Measurements from ENCODE around the gene MYOD1. TPM values are rescaled to one million over a fixed set of nuclear protein-coding genes. Genes with fewer than 3 reads are reported as not detected.

The MYOD1 gene
- total RNA-seq, 1 donor from 2014 or later = not detected

DNA sequence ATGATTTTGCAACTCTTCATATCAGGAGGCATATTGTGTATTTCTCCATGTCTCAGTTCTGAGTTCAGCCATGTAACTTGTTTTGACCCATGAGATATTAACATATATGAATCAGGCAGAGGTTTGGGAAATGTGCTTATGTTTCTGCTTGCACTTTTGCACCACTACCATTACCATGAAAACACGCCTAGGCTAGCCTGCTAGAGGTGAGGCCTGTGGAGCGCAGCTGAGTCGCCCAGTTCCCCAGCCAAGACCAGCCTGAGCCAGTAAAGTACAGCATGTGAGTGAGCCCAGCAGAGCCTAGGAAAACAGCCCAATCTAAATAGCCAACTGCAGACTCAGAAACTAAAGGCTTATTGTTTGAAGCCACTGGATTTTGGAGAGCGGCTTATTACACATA, 18.4 kb upstream of the MYOD1 start:
- TF ChIP-seq, protein P1, sequence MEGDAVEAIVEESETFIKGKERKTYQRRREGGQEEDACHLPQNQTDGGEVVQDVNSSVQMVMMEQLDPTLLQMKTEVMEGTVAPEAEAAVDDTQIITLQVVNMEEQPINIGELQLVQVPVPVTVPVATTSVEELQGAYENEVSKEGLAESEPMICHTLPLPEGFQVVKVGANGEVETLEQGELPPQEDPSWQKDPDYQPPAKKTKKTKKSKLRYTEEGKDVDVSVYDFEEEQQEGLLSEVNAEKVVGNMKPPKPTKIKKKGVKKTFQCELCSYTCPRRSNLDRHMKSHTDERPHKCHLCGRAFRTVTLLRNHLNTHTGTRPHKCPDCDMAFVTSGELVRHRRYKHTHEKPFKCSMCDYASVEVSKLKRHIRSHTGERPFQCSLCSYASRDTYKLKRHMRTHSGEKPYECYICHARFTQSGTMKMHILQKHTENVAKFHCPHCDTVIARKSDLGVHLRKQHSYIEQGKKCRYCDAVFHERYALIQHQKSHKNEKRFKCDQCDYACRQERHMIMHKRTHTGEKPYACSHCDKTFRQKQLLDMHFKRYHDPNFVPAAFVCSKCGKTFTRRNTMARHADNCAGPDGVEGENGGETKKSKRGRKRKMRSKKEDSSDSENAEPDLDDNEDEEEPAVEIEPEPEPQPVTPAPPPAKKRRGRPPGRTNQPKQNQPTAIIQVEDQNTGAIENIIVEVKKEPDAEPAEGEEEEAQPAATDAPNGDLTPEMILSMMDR (IDR thresholded peaks at IDR 0.05; ENCODE audit: unreplicated experiment) = no peak
- H3K4me3 Mint-ChIP-seq (ENCODE audit: unreplicated experiment) = no peak overlapping the region
- no peak for DNase-seq (ENCODE audit: low spot score)
- no peaks in the 10 kb centered on the region for H3K36me3 Mint-ChIP-seq (ENCODE audit: low read depth, unreplicated experiment)
- H3K27me3 Mint-ChIP-seq (ENCODE audit: unreplicated experiment) = peaks cover 14% of the 10 kb centered on the region
- H3K4me1 Mint-ChIP-seq (ENCODE audit: unreplicated experiment) = no peaks in the 10 kb centered on the region
- H3K27ac Mint-ChIP-seq (ENCODE audit: unreplicated experiment) = no peak overlapping the region
- H3K9me3 Mint-ChIP-seq (ENCODE audit: unreplicated experiment) = no peaks in the 10 kb centered on the region

GRCh38 chr11:17702876-17703275, 16.5 kb upstream of the MYOD1 start:
- Mint-ChIP-seq H3K4me1 (ENCODE audit: unreplicated experiment) (no peaks in the 10 kb centered on the region), H3K9me3 (ENCODE audit: unreplicated experiment) (no peaks in the 10 kb centered on the region), H3K27ac (ENCODE audit: unreplicated experiment) (no peak overlapping the region), H3K4me3 (ENCODE audit: unreplicated experiment) (no peak overlapping the region), H3K27me3 (ENCODE audit: unreplicated experiment) (no peaks in the 10 kb centered on the region), H3K36me3 (ENCODE audit: low read depth, unreplicated experiment) (no peaks in the 10 kb centered on the region)
- no peak for DNase-seq (ENCODE audit: low spot score)
- TF ChIP-seq, protein P1 (IDR thresholded peaks at IDR 0.05; ENCODE audit: unreplicated experiment) = no peak

GRCh38 chr11:17703951-17704350, 15.4 kb upstream of the MYOD1 start:
- no peak for DNase-seq (ENCODE audit: low spot score)
- H3K27ac Mint-ChIP-seq (ENCODE audit: unreplicated experiment) = no peak overlapping the region
- H3K27me3 Mint-ChIP-seq (ENCODE audit: unreplicated experiment) = no peaks in the 10 kb centered on the region
- no peaks in the 10 kb centered on the region for H3K4me1 Mint-ChIP-seq (ENCODE audit: unreplicated experiment)
- no peak overlapping the region for H3K4me3 Mint-ChIP-seq (ENCODE audit: unreplicated experiment)
- H3K36me3 Mint-ChIP-seq (ENCODE audit: low read depth, unreplicated experiment) = no peaks in the 10 kb centered on the region
- TF ChIP-seq, protein P1 (IDR thresholded peaks at IDR 0.05; ENCODE audit: unreplicated experiment) = no peak
- no peaks in the 10 kb centered on the region for H3K9me3 Mint-ChIP-seq (ENCODE audit: unreplicated experiment)

GRCh38 chr11:17707830-17708229, 11.5 kb upstream of the MYOD1 start:
- no peaks in the 10 kb centered on the region for H3K4me1 Mint-ChIP-seq (ENCODE audit: unreplicated experiment)
- H3K9me3 Mint-ChIP-seq (ENCODE audit: unreplicated experiment) = no peaks in the 10 kb centered on the region

DNA sequence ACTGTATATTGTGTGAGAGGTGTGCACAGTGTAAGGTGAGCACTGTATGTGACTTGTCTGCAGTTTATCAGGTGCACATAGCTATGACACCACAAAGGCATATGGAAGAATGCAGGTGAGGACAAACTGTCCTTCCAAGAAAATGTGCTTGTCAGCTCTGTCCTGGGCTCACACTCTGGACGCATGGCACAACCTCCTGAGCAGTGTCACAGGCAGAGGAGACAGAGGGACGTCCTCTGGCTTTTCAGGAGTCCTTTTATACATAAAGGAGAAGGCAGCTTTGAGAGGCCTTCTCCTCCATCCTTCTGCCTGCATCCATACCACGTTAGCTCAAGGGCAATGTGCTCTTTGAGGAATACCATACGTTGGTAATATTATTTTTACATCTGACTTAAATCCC, 7.5 kb upstream of the MYOD1 start:
- H3K4me1 Mint-ChIP-seq (ENCODE audit: unreplicated experiment) = no peaks in the 10 kb centered on the region
- no peak for DNase-seq (ENCODE audit: low spot score)
- TF ChIP-seq, protein P1 (IDR thresholded peaks at IDR 0.05; ENCODE audit: unreplicated experiment) = no peak
- peaks cover 2% of the 10 kb centered on the region for H3K27me3 Mint-ChIP-seq (ENCODE audit: unreplicated experiment)
- H3K9me3 Mint-ChIP-seq (ENCODE audit: unreplicated experiment) = no peaks in the 10 kb centered on the region
- H3K36me3 Mint-ChIP-seq (ENCODE audit: low read depth, unreplicated experiment) = no peaks in the 10 kb centered on the region
- H3K4me3 Mint-ChIP-seq (ENCODE audit: unreplicated experiment) = no peak overlapping the region
- no peak overlapping the region for H3K27ac Mint-ChIP-seq (ENCODE audit: unreplicated experiment)

More at GRCh38 chr11:17707830-17708229, 11.5 kb upstream of the MYOD1 start:
- TF ChIP-seq, protein P1 (IDR thresholded peaks at IDR 0.05; ENCODE audit: unreplicated experiment) = no peak
- Mint-ChIP-seq H3K4me3 (ENCODE audit: unreplicated experiment) (no peak overlapping the region), H3K36me3 (ENCODE audit: low read depth, unreplicated experiment) (no peaks in the 10 kb centered on the region), H3K27me3 (ENCODE audit: unreplicated experiment) (peaks cover 2% of the 10 kb centered on the region), H3K27ac (ENCODE audit: unreplicated experiment) (no peak overlapping the region)
- no peak for DNase-seq (ENCODE audit: low spot score)

All from endothelial cell (in vitro differentiated cells).